ENCODE measurements around the gene MIPOL1.
"Not testable (repeated sequence)": the region's sequence is repeated elsewhere in the genome, so short reads cannot be mapped to it uniquely, and the experiment has no call there.

The MIPOL1 gene

DNA sequence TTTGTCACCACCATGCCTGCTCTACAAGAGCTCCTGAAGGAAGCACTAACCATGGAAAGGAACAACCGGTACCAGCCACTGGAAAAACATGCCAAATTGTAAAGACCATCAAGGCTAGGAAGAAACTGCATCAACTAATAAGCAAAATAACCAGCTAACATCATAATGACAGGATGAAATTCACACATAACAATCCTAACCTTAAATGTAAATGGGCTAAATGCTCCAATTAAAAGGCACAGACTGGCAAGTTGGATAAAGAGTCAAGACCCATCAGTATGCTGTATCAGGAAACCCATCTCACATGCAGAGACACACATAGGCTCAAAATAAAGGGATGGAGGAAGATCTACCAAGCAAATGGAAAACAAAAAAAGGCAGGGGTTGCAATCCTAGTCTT, 97.5 kb downstream of the MIPOL1 start:
- DNase-seq: not testable (repeated sequence)

DNA sequence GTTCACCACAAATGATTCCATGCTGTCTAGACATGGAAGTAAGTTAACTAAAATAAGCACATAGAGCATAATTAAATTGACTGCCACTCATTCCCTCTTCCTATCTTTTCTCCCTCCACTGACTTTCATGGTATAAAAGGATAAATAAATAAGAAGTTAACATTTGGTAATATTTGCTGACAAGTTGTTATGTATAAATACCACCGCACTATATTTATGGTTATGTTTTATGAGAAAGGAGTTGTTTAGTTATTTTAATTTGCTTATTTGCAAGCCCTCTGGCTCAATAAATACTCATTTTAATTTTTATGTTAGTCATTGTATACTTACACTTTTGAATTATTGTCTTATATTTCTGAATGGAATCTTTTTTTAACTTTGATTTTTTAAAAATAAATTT, 113.5 kb downstream of the MIPOL1 start:
- DNase-seq: no peak

DNA sequence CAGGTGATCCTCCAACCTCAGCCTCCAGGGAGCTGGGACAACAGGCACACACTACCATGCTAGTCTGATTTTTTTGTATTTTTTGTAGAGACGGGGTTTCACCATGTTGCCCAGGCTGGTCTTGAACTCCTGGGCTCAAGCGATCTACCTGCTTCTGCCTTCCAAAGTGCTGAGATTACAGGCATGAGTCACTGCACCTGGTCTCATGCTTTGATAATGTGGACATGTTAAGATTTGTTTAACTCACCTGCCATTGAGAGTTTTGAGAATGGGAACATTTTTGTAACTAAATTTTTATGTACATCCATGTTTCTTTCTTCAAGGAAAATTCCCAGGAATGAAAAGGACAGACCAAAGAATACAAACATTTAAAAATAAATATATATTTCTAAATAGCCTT, 121.2 kb downstream of the MIPOL1 start:
- DNase-seq: no peak

DNA sequence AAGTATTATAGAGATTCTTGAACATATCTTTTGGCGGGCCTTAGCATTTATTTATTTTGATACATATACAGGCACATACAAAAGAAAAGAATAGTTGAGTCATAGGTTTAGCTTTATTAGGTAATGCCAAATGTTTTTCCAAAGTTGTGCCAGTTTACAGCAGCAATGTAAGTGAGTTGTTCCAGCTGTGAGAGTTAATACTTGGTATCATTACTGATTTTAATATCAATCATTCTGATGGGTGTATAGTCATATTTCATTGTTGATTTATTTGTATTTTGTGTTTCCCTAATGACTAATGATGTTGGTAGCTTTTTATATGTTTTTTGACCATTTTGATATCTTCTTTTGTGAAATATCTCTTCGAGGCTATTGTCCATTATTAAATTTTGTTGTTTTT, 122.4 kb downstream of the MIPOL1 start:
- no peak for DNase-seq

DNA sequence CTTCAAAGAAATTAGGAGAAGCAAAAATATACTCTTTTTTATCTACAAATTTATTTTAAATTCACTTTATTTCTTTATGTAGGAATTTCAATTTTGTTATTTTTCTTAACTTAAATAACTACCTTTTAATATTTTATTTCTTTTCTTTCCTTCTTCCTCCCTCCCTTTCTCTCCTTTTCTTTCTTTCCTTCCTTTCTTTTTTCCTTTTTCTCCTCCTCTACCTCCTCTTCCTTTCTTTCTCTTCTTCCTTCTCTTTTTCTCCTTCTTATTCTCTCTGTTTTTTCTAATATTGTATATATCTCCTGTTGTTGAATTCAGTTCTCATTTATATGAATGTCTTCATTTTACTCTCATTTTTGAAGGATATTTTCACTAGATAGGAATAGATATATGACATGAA, 127.6 kb downstream of the MIPOL1 start:
- DNase-seq: no peak

DNA sequence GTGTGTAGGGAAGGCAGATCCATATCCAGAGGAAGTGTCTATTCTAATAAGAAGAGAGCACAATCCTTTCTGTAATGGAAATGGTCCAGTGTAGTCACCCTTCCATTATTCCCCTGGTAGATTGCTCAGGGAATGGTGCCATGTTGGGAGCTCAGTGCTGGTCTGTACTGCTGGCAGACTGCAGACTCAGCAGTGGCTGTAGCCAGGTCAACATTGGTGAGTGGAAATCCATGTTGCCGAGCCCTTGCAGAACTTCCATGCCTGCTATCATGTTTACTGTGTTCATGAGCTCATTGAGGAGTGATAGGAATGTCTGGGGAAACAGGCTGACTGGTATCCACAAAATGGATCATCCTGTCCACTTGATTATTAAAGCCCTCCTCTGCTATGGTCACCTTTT, 128.7 kb downstream of the MIPOL1 start:
- DNase-seq: no peak

DNA sequence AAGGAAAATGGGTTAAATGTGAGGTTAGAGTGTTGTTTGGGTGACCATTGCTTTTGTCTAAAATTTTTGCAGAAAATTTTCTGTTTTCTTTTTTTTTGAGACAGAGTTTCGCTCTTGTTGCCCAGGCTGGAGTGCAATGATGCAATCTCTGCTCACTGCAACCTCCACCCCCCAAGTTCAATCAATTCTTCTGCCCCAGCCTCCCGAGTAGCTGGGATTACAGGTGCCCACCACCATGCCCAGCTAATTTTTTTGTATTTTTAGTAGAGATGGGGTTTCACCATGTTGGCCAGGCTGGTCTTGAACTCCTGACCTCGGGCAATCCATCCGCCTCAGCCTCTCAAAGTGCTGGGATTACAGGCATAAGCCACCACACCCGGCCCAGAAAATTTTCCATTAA, 130.2 kb downstream of the MIPOL1 start:
- DNase-seq: not testable (repeated sequence)

DNA sequence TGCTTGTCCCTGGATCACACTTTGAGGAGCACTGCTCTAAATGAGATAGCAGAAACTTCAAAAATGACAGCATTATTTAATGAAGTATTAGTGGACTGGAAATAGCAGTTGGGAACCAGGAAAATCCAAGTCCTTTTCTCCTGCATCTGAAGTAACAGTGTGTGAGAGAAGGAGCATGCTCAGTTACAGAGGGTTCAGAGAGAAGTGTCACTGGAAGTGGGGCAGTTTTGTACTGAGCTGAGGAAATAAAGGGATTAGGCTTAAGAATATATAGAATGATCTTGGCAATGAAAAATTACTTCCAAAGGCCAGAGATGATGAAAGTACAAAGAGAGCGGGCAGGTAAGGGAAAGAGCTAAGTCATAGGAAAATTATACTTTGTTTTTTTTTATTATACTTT, 130.9 kb downstream of the MIPOL1 start:
- no peak for DNase-seq

DNA sequence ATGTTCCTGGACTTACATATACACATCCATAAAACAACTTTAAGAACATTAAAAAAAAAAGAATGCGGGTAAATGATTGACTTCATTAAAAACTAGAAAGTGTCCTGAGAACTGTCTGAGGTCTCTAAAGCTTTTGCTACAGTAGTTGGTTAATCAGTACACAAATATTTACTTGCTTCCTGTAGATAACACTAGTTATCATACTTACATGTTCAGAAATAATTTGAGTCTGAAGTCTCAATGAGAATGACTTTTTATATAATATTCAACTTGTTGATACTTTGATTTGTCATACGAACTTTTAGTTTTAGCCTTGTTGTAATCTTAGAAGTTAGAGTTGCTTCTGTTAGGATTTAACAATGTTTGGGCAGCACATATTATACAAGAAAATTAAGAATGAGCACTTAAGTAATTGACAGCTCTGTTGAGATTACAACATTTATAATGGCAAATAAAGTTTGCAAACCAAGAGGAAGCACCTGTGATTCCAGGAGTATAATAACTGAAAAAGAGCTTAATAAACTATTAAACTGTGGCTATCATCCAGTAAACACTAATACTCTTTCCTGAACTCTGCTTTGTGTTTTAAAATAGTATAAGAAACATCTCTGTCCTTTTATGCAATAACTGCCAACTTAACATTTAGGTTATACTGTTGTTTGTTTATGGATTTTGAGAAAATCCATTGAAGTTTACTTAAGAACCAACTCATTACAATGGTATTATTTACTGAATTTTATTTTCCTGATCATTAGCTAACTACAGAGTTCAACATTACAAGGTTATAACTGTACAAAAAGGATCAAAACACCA, 131.7 kb downstream of the MIPOL1 start:
- no peak for DNase-seq

DNA sequence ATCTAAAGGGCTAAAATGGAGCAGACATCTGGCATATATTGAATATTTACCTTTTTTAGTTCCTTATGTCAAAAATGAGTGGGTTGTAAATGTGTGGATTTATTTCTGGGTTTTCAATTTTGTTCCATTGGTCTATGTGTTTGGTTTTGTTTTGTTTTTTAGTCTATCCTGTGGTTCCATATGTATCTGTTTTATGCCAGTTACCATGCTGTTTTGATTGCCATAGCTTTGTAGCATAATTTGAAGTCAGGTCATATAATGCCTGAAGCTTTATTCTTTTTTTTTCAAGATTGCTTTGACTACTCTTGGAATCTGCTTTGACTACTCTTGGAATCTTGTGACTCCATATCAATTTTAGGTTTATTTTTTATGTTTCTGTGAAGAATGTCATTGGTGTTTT, 133.2 kb downstream of the MIPOL1 start:
- DNase-seq: no peak

DNA sequence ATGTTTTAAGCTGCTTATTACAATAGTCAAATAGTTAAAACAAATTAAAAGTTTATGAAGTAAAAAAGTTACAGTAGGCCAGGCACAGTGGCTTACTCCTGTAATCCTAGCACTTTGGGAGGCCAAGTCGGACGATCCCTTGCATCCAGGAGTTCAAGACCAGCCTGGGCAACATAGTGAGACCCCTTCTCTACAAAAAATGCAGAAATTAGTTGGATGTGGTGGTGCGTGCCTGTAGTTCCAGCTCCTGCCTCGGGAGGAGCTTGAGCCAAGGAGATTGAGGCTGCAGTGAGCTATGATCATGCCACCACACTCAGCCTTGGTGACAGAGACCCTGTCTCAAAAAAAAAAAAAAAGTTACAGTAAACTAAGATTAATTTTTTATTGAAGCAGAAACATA, 142.6 kb downstream of the MIPOL1 start:
- DNase-seq: no peak

DNA sequence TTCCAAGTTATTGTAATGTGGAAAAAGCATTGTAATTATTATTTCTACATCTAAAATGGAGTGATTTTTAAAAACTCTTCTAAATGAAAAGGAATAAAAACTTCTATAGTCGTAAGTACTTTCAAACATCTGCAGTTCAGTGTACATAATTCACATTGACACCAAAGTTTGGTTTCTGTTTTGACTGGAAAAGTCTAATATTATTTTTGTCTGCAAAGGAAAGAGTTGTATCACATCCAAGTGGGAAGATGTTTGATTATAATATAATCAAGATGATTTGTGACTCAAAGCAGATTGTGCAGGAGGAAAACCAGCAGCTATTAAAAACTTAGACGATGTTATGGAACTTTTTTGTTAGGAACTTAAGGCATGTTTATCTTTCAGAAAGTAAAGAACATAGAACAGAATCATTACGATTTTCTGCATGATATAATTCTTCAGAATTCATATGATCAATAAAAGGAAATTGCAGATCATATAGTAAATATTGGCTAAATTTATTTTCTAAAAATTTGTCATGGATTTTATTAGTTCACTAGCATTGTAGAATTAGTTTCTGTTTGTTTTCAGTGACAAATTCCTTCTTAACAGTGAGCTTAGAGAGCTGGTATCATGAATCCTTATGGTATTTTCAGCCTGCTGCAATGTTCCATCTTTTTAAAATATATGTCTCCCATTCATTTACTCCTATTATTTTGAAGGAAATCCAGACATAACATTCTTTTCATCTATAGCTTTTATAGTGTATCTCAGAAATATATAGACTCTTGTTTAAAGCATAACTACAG, 145.8 kb downstream of the MIPOL1 start:
- DNase-seq: no peak

DNA sequence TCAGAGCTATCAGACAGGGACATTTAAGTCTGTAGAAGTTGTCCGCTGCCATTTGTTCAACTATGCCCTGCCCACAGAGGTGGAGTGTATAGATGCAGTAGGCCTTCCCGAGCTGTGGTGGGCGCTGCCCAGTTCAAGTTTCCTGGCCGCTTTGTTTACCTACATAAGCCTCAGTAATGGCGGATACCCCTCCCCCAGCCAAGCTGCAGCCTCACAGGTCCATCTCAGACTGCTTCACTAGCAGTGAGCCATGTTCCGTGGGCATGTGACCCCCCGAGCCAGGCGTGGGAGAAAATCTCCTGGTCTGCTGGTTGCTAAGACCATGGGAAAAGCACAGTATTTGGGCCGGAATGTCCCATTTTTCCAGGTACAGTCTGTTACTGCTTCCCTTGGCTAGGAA, 165.9 kb downstream of the MIPOL1 start:
- DNase-seq: no peak

DNA sequence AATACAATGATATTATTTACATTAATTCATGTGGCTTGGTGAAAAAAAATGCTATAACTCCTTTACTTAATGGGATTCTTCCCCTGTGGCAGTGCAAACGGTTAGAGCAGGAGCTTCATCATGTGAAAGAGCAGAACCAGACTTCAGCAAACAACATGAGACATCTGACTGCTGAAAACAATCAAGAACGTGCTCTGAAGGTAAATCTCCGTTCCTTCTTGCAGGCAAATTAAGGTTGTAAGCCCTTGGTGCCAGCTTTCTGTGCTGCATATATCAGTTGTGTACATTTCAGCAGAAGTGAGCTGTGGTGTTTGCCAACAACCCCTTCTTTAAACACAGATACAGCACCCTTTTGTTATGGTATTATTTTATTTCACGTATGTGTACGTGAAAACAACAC, 171.7 kb downstream of the MIPOL1 start:
- peak; percentile 79 for DNase-seq

DNA sequence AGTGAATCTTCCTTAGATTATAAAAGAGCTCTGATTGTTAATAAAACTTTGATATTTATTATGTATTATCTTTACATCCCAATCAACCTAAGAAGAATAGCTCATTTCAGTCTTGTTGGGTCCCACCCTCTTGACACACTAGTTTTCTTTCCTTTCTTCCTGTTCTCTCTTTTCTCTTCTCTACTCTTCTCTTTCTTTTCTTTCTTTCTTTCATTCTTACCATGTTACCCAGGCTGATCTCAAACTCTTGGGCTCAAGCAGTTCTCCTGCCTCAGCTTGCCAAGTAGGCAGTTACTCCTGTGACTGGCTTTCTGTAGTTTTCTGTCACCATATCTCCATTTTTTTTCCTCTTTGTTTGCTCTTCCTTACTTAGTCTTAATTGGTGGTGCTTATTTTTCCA, 177.8 kb downstream of the MIPOL1 start:
- no peak for DNase-seq

DNA sequence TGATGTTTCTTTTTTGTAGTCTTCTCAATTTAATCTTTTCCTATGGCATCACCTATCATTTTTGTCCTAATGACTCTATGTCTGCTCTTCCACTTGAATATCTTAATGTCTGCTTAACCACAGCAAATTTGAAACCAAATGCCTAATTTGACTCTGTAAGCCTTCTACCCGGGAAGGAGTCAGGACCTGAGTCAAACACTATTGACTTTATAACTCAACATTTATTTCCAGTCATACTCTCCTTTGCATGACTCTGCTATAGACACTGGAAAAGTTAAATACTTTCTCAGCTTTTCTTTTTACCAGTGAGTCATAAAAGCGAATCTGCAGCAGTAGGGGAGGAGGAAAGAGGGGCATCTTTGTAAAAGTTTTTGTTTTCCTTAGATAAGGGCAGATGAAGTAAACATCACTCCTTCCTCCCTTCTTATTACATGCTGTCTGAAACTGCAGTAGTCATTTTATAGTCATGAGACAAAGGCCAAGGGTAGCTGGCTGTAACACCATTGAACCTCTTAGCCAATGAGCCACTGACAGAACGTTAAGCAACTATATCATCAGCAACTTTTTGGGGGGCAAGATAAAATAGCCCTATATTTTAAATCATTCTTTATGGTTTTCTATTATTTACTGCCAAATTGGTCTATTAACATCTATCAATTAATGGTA, 179.3 kb downstream of the MIPOL1 start:
- no peak for DNase-seq

DNA sequence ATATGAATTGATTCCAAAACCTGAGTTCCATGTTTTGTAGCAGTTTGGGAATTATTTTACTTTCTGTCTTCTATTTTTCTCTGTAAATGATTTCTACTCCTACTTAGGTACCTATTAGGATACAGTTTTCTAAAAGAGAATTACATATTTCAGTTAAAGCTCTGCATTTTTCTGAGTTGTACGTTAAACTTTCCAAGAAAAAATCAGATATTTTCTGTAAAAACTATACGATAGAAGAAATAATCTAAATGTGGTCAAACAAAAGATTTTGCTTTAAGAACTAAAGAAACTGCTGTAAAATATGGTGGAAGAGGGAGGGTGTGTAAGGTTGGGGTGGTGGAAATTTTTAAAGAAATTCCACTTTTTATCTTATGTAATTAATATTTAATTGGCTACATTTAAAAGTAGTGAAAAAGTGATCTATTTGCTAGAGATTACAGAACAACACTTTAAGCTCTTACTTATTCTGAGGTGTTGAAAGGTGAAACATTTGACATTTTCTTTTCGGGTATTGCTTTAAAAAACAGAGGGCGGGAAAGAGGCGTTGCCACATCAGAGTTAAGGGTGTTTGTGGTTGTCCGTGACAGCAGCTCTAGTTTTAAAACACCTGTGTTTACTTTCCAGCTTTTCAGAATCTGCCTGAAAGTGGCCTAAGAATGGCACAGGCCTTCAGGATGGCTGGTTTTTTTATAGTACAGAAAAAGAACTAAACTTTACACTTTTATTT, 187.3 kb downstream of the MIPOL1 start:
- peak; percentile 76 for DNase-seq

DNA sequence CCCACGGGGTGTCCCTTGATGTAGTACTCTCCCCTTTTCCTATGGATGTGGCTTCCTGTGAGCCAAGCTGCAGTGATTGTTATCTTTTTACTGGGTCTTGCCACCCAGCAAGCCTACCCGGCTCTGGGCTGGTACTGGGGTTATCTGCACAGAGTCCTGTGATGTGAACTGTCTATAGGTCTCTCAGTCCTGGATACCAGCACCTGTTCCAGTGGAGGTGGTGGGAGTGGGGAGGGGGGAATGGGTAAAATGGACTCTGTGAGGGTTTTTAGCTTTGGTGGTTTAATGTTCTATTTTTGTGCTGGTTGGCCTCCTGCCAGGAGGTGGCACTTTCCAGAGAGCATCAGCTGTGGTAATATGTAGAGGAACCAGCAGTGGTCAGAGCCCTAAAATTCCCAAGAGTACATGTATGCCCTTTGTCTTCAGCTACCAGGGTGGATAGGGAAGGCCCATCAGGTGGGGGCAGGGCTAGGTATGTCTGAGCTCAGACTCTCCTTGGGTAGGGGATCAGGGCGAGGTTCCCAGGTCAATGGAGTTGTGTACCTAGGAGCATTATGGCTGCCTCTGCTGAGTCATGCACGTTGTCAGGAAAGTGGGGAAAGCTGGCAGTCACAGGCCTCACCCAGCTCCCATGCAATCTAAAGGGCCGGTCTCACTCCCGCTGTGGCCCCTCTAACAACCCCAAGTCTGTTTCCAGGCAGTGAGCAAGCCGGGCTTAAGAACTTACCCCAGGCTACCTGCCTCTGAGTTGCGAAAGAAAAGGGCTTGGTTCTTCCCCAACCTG, 199.6 kb downstream of the MIPOL1 start:
- DNase-seq: not testable (repeated sequence)

DNA sequence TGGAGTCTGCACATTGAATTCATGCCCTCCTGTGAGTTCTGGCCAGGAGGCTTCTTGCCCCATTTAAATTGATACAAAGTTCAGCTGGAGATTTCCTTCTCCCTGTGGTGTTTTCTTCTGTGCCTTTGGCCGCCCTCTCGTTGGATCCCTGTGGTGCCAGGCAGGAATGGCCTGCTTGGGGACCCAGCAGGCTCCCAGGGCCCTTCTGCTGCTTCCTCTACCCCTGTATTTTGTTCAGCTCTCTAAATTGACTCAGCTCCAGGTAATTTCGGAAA, 200.1 kb downstream of the MIPOL1 start:
- no peak for DNase-seq

DNA sequence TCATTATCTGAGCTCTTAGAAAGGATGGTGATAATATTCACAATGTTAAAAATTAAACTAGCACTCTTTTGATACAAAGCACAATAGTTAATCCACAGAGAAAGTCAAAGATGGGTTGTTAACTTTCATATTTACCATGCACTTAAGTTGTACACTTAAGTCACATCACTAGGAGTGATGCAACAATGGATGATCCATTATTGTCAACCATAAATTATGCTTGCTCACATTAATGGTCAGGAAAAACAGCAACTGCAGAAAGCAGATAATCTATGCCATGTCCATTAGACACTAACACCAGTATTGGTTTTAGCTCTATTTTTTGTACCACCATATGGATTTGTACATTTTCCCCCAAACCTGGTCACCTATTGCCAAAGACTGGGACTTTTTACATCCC, 201.8 kb downstream of the MIPOL1 start:
- no peak for DNase-seq

DNA sequence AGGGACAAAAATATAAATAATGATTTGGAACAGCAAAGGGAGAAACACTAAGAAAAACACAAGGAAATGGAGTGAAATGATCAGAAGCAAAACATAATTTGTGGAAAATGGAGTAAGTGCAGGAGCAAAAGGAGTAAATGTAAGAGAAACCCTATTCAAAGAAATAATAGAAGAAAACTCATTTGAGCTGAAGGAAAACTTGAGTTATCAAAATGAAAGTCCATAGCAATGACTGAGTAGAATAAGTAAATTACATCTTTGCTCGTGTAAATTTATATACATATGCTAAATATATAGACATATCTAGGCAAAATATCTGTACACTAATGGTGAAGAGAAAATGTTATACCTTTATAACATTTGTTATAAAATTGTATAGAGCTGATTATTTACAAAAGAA, 203.4 kb downstream of the MIPOL1 start:
- no peak for DNase-seq

DNA sequence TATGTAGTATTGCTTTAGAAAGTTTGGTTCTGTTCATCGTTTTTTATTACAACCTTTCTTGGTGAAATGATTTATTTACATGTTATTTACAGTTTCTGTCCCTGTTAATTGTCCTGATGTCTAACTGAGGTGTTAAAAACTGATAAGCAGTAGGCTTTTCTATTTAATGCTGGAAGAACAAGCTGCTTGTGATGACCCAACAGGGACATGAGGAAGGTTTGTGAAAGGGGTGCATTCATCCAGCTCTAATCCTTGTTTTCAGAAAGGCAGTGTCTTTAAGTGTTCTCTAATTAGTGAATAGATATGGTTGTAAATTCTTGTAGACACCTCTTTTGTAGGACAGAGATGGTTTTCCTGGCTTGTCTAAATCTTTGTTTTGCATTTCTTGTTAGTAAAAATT, 205.9 kb downstream of the MIPOL1 start:
- DNase-seq: no peak

DNA sequence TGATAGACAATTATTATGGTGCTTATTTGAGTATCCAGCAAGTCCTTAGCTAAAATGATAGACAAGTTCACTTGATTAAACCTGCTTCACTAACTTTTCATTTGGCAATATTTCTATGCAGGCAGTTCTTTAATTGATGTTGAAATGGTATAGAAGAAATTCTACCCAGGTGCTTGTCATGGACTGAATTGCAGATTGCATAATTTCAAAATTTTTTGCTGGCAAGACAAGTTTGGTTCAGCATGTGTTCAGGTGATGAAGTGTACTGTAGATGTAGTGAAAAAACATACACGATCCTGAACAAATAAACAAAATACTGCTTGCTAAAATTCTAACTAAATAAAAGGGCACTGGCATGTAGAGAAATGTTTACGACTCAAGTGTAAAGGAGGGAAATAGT, 208.4 kb downstream of the MIPOL1 start:
- DNase-seq: no peak
